ENCODE measurements around the gene RERE. TPM values are rescaled to one million over a fixed set of nuclear protein-coding genes. Genes with fewer than 3 reads are reported as not detected.

Gene RERE
- total RNA-seq, 2 donors from 2014 or later, result 102 to 108 TPM

DNA sequence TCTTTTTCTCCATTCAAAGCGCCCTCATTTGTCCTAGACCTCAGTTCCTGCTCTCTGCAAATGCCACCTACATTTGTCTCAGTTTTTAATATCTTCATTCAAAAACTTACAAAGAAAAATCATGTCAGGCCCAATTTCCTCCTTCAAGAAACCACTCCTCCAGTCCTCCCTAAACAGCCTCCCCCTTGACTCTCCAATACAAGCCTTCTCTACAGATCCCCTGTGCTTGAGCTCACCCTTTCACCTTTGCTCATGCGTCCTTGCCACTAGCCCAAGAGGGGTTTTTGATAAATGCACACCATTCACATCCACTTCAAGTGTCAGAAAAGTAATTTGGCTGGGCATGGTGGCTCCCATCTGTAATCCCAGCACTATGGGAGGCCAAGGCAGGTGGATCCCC is 140.6 kb downstream of the RERE start:
- peaks cover 3% of the 10 kb centered on the region for H3K36me3 Mint-ChIP-seq (ENCODE audit: low read depth)
- H3K27me3 Mint-ChIP-seq, result no peaks in the 10 kb centered on the region
- no peaks in the 10 kb centered on the region for H3K9me3 ChIP-seq (ENCODE audit: control insufficient read depth, low read length, poor library complexity, severe bottlenecking)
- H3K4me3 Mint-ChIP-seq, result no peak overlapping the region
- ATAC-seq (no peak), DNase-seq (no peak)
- H3K27ac Mint-ChIP-seq, result no peak overlapping the region
- peaks cover 12% of the 10 kb centered on the region for H3K4me1 Mint-ChIP-seq

GRCh38 chr1:8676072-8676471 is 141.4 kb downstream of the RERE start:
- no peak for ATAC-seq
- Mint-ChIP-seq H3K4me3 (no peak overlapping the region), H3K27ac (no peak overlapping the region), H3K36me3 (ENCODE audit: low read depth) (peaks cover 3% of the 10 kb centered on the region), H3K4me1 (peaks cover 8% of the 10 kb centered on the region), H3K27me3 (no peaks in the 10 kb centered on the region)
- DNase-seq, result no peak
- H3K9me3 ChIP-seq (ENCODE audit: control insufficient read depth, low read length, poor library complexity, severe bottlenecking), result no peaks in the 10 kb centered on the region

DNA sequence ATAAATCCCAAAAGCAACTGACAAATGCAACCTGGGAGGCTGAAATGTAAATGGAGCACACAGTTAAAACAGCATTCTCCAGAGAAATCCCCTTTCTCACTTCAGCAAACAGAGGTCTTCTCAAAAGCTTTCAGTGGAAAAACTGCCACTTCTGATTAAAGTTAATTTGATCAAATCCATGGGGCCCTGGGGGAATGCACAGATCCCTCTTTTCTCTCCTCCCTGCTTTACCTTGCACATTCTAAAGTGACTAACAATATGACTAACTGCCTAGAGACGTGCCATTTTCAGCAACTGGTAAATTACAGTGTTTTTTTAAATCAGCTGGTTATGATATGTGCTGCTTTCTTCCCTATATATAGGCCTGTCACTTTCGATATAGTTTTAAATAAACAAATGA is 142.5 kb downstream of the RERE start:
- Mint-ChIP-seq H3K4me3 (no peak overlapping the region), H3K4me1 (peaks cover 19% of the 10 kb centered on the region), H3K27ac (no peak overlapping the region), H3K27me3 (no peaks in the 10 kb centered on the region), H3K36me3 (ENCODE audit: low read depth) (peaks cover 3% of the 10 kb centered on the region)
- DNase-seq (no peak), ATAC-seq (no peak)
- no peaks in the 10 kb centered on the region for H3K9me3 ChIP-seq (ENCODE audit: control insufficient read depth, low read length, poor library complexity, severe bottlenecking)

DNA sequence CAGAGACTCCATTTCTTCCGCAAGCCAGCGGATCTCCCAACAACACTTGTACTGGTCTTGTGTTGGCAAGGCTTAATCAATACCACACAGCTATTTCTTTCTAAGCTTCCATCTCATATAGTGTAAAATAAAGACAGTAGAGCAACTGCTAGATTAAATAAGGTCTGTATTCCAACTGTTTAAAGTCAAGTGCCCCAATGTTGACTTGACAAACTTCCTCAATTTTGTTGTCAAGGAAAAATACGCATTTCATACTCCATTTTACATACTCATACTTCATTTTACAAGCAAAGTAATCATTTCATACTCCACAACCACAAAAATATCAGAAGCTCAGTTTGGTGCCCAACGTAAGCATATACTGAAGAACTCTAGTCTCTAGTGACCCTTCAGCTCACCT is 143.0 kb downstream of the RERE start:
- H3K36me3 Mint-ChIP-seq (ENCODE audit: low read depth), result peaks cover 3% of the 10 kb centered on the region
- no peak overlapping the region for H3K4me3 Mint-ChIP-seq
- no peaks in the 10 kb centered on the region for H3K27me3 Mint-ChIP-seq
- no peak for DNase-seq
- no peak for ATAC-seq
- H3K27ac Mint-ChIP-seq, result no peak overlapping the region
- H3K9me3 ChIP-seq (ENCODE audit: control insufficient read depth, low read length, poor library complexity, severe bottlenecking), result no peaks in the 10 kb centered on the region
- peaks cover 19% of the 10 kb centered on the region for H3K4me1 Mint-ChIP-seq

GRCh38 chr1:8671306-8671917 is 146.0 kb downstream of the RERE start:
- no peaks in the 10 kb centered on the region for H3K27me3 Mint-ChIP-seq
- H3K9me3 ChIP-seq (ENCODE audit: control insufficient read depth, low read length, poor library complexity, severe bottlenecking), result no peaks in the 10 kb centered on the region
- H3K4me3 Mint-ChIP-seq, result no peak overlapping the region
- DNase-seq (peak in 1 of 3 donors; percentile 9), ATAC-seq (peak; percentile 53)
- H3K27ac Mint-ChIP-seq, result no peak overlapping the region
- H3K36me3 Mint-ChIP-seq (ENCODE audit: low read depth), result no peaks in the 10 kb centered on the region
- peaks cover 28% of the 10 kb centered on the region for H3K4me1 Mint-ChIP-seq

DNA sequence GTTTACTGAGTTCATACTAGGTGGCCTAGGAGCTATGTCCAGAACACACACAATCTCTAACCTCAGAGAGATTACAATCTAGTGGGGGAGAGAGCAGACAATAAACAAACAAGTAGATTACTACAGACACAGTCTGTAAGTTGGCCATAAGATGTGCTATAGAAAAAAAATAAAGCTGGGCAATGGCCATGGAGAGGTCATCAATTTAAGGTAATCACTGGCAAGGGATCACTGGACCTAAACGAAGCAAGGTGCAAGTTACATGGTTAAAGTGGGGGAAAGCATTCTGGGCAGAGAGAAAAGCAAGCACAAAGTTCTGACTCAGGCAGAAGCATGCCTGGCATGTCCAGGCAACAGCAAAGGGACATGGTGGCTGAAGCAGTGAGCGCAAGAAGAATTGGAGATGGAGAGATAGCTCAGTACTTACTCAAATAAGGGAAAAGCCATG is 147.0 kb downstream of the RERE start:
- Mint-ChIP-seq H3K36me3 (ENCODE audit: low read depth) (no peaks in the 10 kb centered on the region), H3K27me3 (no peaks in the 10 kb centered on the region)
- no peak for ATAC-seq

GRCh38 chr1:8669606-8670335 is 147.7 kb downstream of the RERE start:
- H3K27ac Mint-ChIP-seq, result no peak overlapping the region

More for the DNA sequence above, 147.0 kb downstream of the RERE start:
- H3K27ac Mint-ChIP-seq, result no peak overlapping the region
- peak overlapping the region; percentile 60 for H3K4me3 Mint-ChIP-seq
- DNase-seq, result no peak
- no peaks in the 10 kb centered on the region for H3K9me3 ChIP-seq (ENCODE audit: control insufficient read depth, low read length, poor library complexity, severe bottlenecking)
- peaks cover 29% of the 10 kb centered on the region for H3K4me1 Mint-ChIP-seq

GRCh38 chr1:8667869-8668594 is 149.4 kb downstream of the RERE start:
- Mint-ChIP-seq H3K4me3 (no peak overlapping the region), H3K36me3 (ENCODE audit: low read depth) (no peaks in the 10 kb centered on the region), H3K27ac (no peak overlapping the region), H3K27me3 (no peaks in the 10 kb centered on the region), H3K4me1 (peaks cover 26% of the 10 kb centered on the region)
- DNase-seq, result no peak
- no peaks in the 10 kb centered on the region for H3K9me3 ChIP-seq (ENCODE audit: control insufficient read depth, low read length, poor library complexity, severe bottlenecking)
- no peak for ATAC-seq

More at GRCh38 chr1:8669606-8670335, 147.7 kb downstream of the RERE start:
- ATAC-seq (no peak), DNase-seq (no peak)
- Mint-ChIP-seq H3K36me3 (ENCODE audit: low read depth) (no peaks in the 10 kb centered on the region), H3K27me3 (no peaks in the 10 kb centered on the region), H3K4me3 (no peak overlapping the region), H3K4me1 (peaks cover 29% of the 10 kb centered on the region)
- H3K9me3 ChIP-seq (ENCODE audit: control insufficient read depth, low read length, poor library complexity, severe bottlenecking), result no peaks in the 10 kb centered on the region

- DNase-seq, result no peak
- Mint-ChIP-seq H3K4me3 (no peak overlapping the region), H3K27me3 (no peaks in the 10 kb centered on the region), H3K4me1 (peaks cover 26% of the 10 kb centered on the region), H3K27ac (no peak overlapping the region), H3K36me3 (ENCODE audit: low read depth) (no peaks in the 10 kb centered on the region)
- no peaks in the 10 kb centered on the region for H3K9me3 ChIP-seq (ENCODE audit: control insufficient read depth, low read length, poor library complexity, severe bottlenecking)
- no peak for ATAC-seq
Observed at GRCh38 chr1:8666389-8667167, 150.9 kb downstream of the RERE start.

GRCh38 chr1:8665833-8666232 is 151.6 kb downstream of the RERE start:
- no peaks in the 10 kb centered on the region for H3K9me3 ChIP-seq (ENCODE audit: control insufficient read depth, low read length, poor library complexity, severe bottlenecking)
- no peak overlapping the region for H3K27ac Mint-ChIP-seq
- no peak for ATAC-seq
- H3K4me1 Mint-ChIP-seq, result peaks cover 21% of the 10 kb centered on the region
- H3K36me3 Mint-ChIP-seq (ENCODE audit: low read depth), result no peaks in the 10 kb centered on the region
- no peaks in the 10 kb centered on the region for H3K27me3 Mint-ChIP-seq
- H3K4me3 Mint-ChIP-seq, result no peak overlapping the region
- DNase-seq, result no peak

DNA sequence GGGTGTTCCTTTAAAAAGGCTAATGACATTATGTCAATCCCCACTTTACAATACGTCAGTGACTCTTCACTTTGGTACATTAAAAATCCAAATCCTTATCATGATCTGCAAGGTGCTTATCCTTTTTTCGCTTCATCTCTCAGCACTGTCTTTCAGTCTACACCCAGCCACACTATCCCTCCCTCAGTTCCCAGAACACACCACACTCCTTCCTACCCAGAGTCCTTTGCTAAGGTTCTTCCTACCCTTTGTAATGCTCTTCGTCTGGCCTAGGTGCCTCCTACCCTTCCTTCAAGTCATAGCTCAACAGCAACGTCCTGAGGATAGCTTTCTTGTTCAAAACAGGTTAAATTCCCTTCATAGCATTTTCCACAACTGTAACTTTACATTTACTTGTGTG is 152.6 kb downstream of the RERE start:
- DNase-seq (no peak), ATAC-seq (no peak)
- Mint-ChIP-seq H3K27me3 (no peaks in the 10 kb centered on the region), H3K4me3 (no peak overlapping the region), H3K36me3 (ENCODE audit: low read depth) (no peaks in the 10 kb centered on the region), H3K4me1 (peaks cover 13% of the 10 kb centered on the region), H3K27ac (no peak overlapping the region)
- H3K9me3 ChIP-seq (ENCODE audit: control insufficient read depth, low read length, poor library complexity, severe bottlenecking), result no peaks in the 10 kb centered on the region

DNA sequence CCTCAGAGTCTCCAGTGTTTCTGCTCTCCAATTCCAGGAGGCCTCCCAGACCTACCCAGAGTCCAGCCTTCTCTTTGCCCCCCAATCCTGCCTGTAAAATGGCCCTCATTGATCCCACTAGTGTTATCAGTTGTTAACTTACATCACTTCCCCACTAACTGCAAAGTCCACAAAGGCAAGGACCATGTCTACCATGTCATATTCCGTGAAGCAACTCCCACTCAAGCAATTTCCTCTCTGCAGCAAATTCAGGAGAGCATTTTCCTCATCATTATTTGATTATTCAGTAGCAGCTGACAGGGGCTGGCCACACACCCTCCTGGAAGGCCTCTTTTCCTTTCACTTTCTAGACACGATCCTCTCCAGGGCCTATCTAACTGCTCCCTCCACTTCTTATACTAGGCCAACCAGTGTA is 153.5 kb downstream of the RERE start:
- no peaks in the 10 kb centered on the region for H3K9me3 ChIP-seq (ENCODE audit: control insufficient read depth, low read length, poor library complexity, severe bottlenecking)
- Mint-ChIP-seq H3K27me3 (no peaks in the 10 kb centered on the region), H3K27ac (no peak overlapping the region), H3K4me3 (no peak overlapping the region), H3K36me3 (ENCODE audit: low read depth) (no peaks in the 10 kb centered on the region), H3K4me1 (peaks cover 13% of the 10 kb centered on the region)
- ATAC-seq, result peak; percentile 67
- DNase-seq, result no peak
